ENCODE data around the gene PYGM.

- TF ChIP-seq ZFX (IDR thresholded peaks at IDR 0.05) (no peak), SIN3A (IDR thresholded peaks at IDR 0.05; ENCODE audit: low read depth) (no peak), POLR2AphosphoS5 (IDR thresholded peaks at IDR 0.05; ENCODE audit: low read depth, low read length) (no peak), ATF3 (IDR thresholded peaks at IDR 0.05) (no peak), POLR2A (IDR thresholded peaks at IDR 0.05; ENCODE audit: borderline replicate concordance, extremely low read depth, insufficient read depth, insufficient read length) (no peak), EZH2phosphoT487 (IDR thresholded peaks at IDR 0.05; ENCODE audit: borderline replicate concordance) (no peak)
These were observed 34.8 kb upstream of the PYGM start for GRCh38 chr11:64794526-64794925.

All from HCT116 (cell line).